HepG2 (cell line): Measurements from ENCODE around the gene CABP2. TPM values are rescaled to one million over a fixed set of nuclear protein-coding genes. Genes with fewer than 3 reads are reported as not detected.
A peak's percentile ranks its signal among the peaks of the same experiment; 100 is the strongest.

Experiments used
- CENPX ChIP-seq: sonication (generic); formaldehyde crosslinking; IDR thresholded peaks from 2 replicates; pipeline ENCODE4 v1.9.0; 2021; ENCODE audit warnings: mild to moderate bottlenecking, missing genetic modification reagents, moderate library complexity
- GPN1 ChIP-seq: sonication (generic); formaldehyde crosslinking; IDR thresholded peaks from 2 replicates; pipeline ENCODE4 v1.5.1; 2020; ENCODE audit warnings: missing genetic modification reagents, borderline replicate concordance
- HES4 ChIP-seq: sonication (generic); formaldehyde crosslinking; IDR thresholded peaks from 2 replicates; pipeline ENCODE4 v1.9.0; 2021; ENCODE audit warnings: mild to moderate bottlenecking, missing genetic modification reagents, borderline replicate concordance
- HNF4A ChIP-seq: sonication (generic); formaldehyde crosslinking; IDR thresholded peaks from 2 replicates; pipeline ENCODE4 v1.4.0; 2020; ENCODE audit warnings: missing genetic modification reagents
- ISX ChIP-seq: sonication (generic); formaldehyde crosslinking; conservative IDR thresholded peaks from 2 replicates; pipeline ENCODE4 v1.5.0; 2020; ENCODE audit warnings: missing genetic modification reagents
- JARID2 ChIP-seq: sonication (generic); formaldehyde crosslinking; IDR thresholded peaks from 2 replicates; pipeline ENCODE4 v1.8.1; 2023; ENCODE audit warnings: missing genetic modification reagents, inconsistent platforms; ENCODE audit not compliant: insufficient replicate concordance
- KAT7 ChIP-seq: IDR thresholded peaks from 2 replicates; pipeline ENCODE4 v1.6.1; 2018; ENCODE audit warnings: borderline replicate concordance, missing compliant biosample characterization
- PBX2 ChIP-seq: IDR thresholded peaks from 2 replicates; pipeline ENCODE4 v1.6.1; 2016; ENCODE audit warnings: control low read depth
- ZBTB44 ChIP-seq: sonication (generic); formaldehyde crosslinking; IDR thresholded peaks from 2 replicates; pipeline ENCODE4 v1.4.0; 2020; ENCODE audit warnings: missing genetic modification reagents
- ZKSCAN1 ChIP-seq: fragments of 150-350 bp; IDR thresholded peaks from 2 replicates; pipeline ENCODE4 v1.6.1; 2014; ENCODE audit warnings: low read length
- ZNF496 ChIP-seq: sonication (generic); formaldehyde crosslinking; IDR thresholded peaks from 2 replicates; pipeline ENCODE4 v1.8.1; 2023; ENCODE audit warnings: mild to moderate bottlenecking, moderate library complexity, missing genetic modification reagents; ENCODE audit not compliant: insufficient replicate concordance
- ZNF550 ChIP-seq: sonication (generic); formaldehyde crosslinking; IDR thresholded peaks from 2 replicates; pipeline ENCODE4 v1.4.0; 2020; ENCODE audit warnings: mild to moderate bottlenecking, missing genetic modification reagents, borderline replicate concordance
- ZNF556 ChIP-seq: sonication (generic); formaldehyde crosslinking; IDR thresholded peaks from 2 replicates; pipeline ENCODE4 v1.4.0; 2020; ENCODE audit warnings: mild to moderate bottlenecking, missing genetic modification reagents, borderline replicate concordance
- ZNF589 ChIP-seq: sonication (generic); formaldehyde crosslinking; conservative IDR thresholded peaks from 2 replicates; pipeline ENCODE4 v1.8.0; 2022; ENCODE audit warnings: mild to moderate bottlenecking, moderate library complexity, missing genetic modification reagents
- ZNF646 ChIP-seq: sonication (generic); formaldehyde crosslinking; IDR thresholded peaks from 2 replicates; pipeline ENCODE4 v1.9.0; 2021; ENCODE audit warnings: mild to moderate bottlenecking, missing genetic modification reagents
- ZNF652 ChIP-seq: IDR thresholded peaks from 2 replicates; pipeline ENCODE4 v1.6.1; 2016; ENCODE audit warnings: low read depth, borderline replicate concordance
- ZNF737 ChIP-seq: sonication (generic); formaldehyde crosslinking; IDR thresholded peaks from 2 replicates; pipeline ENCODE4 v1.5.0; 2020; ENCODE audit warnings: missing genetic modification reagents, mild to moderate bottlenecking, borderline replicate concordance
- ZZZ3 ChIP-seq: sonication (generic); formaldehyde crosslinking; IDR thresholded peaks from 2 replicates; pipeline ENCODE4 v1.4.0; 2020; ENCODE audit warnings: missing genetic modification reagents, mild to moderate bottlenecking, borderline replicate concordance
- polyA plus RNA-seq, 8 experiments: library from polyadenylated mRNA; depleted of rRNA in 3 of 8; stranded (reverse) in 7 of 8; unstranded in 1 of 8; fragments of >200 nt; fragmentation: Illumina TruSeq in 4 of 8; extraction: Trizol in 4 of 8; gene quantifications; 2 replicates each; pipeline versions ENCODE4 v1.2.1 to v1.2.3, GENCODE V29; 2011 to 2016; ENCODE audit warnings: low read depth in 4 of 8, missing spikeins in 1 of 8, mixed read lengths in 1 of 8; ENCODE audit not compliant: insufficient read depth in 1 of 8
- total RNA-seq, 5 experiments: library from RNA; depleted of rRNA; stranded (reverse); fragments of >200 nt; fragmentation: Illumina TruSeq; extraction: Trizol; gene quantifications; 2 replicates each; pipeline ENCODE4 v1.2.3, GENCODE V29; 2016; ENCODE audit warnings: low read depth in 1 of 5

The CABP2 gene
- total and polyA plus RNA-seq, 2 of the 13 experiments (the other 11 are each of a cell fraction or from before 2014, with no cell fraction given) = not detected

- TF ChIP-seq ZBTB44 (CRISPR knock-in tag) = peak; percentile 98
- peak; percentile 97 for TF ChIP-seq JARID2 (CRISPR knock-in tag)
- no peak for TF ChIP-seq ZNF646 (CRISPR knock-in tag)
- TF ChIP-seq HES4 (CRISPR knock-in tag) = peak; percentile 96
- peak; percentile 46 for TF ChIP-seq ZNF652 (CRISPR knock-in tag)
- peak; percentile 75; the same call in 1 of the 2 replicates for TF ChIP-seq ZZZ3
- peak; percentile 74; the same call in 1 of the 2 replicates for TF ChIP-seq ISX
- peak; percentile 78; the same call in 1 of the 2 replicates for TF ChIP-seq ZNF550 (CRISPR knock-in tag)
- TF ChIP-seq HNF4A (CRISPR knock-in tag) = peak; percentile 58; the same call in 1 of the 2 replicates
- no peak for TF ChIP-seq ZKSCAN1
- peak; percentile 68; the same call in 1 of the 2 replicates for TF ChIP-seq KAT7 (CRISPR knock-in tag)
- peak; percentile 91 for TF ChIP-seq PBX2
- peak; percentile 55; the same call in 1 of the 2 replicates for TF ChIP-seq GPN1
- TF ChIP-seq ZNF589 (CRISPR knock-in tag) = peak; percentile 92
- TF ChIP-seq ZNF556 (CRISPR knock-in tag) = peak; percentile 82; the same call in 1 of the 2 replicates
- TF ChIP-seq CENPX (CRISPR knock-in tag) = no peak
- no peak for TF ChIP-seq ZNF496 (CRISPR knock-in tag)
- TF ChIP-seq ZNF737 (CRISPR knock-in tag) = no peak
Observed at GRCh38 chr11:67482827-67483798, 40.1 kb downstream of the CABP2 start, which contains the start of gene AIP (continued).
